Tibial artery (tissue), 4 donors: Measurements from ENCODE around the gene SLC25A25.
"Not testable (repeated sequence)": the region's sequence is repeated elsewhere in the genome, so short reads cannot be mapped to it uniquely, and the experiment has no call there.

Experiments
- DNase-seq, 2 donors: peaks; one replicate each; pipeline ENCODE4 v3.0.0-alpha.2; 2019
- H3K27ac ChIP-seq, 2 donors: fragments of 200-600 bp; sonication (generic) in 1 of 2; 1 replicate in 1 of 2; 2 replicates in 1 of 2; pipeline ENCODE4 v1.5.1; 2018 to 2019; ENCODE audit warnings: mild to moderate bottlenecking in 1 of 2
- H3K27me3 ChIP-seq, 2 donors: fragments of 200-600 bp; sonication (generic) in 1 of 2; one replicate each; pipeline versions ENCODE4 v1.5.1 to v1.6.0; 2016 to 2019
- H3K36me3 ChIP-seq, 3 donors: fragments of 200-600 bp; sonication (generic) in 2 of 3; one replicate each; pipeline ENCODE4 v1.5.1; 2016 to 2019; ENCODE audit warnings: mild to moderate bottlenecking in 2 of 3
- H3K4me1 ChIP-seq, 4 donors: fragments of 200-600 bp; sonication (generic) in 2 of 4; 1 replicate in 3 of 4; 2 replicates in 1 of 4; pipeline ENCODE4 v1.5.1; 2016 to 2019
- H3K4me3 ChIP-seq, 2 donors: fragments of 200-600 bp; sonication (generic) in 1 of 2; 1 replicate in 1 of 2; 2 replicates in 1 of 2; pipeline ENCODE4 v1.5.1; 2018 to 2019; ENCODE audit warnings: mild to moderate bottlenecking in 2 of 2
- H3K9me3 ChIP-seq, 3 donors: fragments of 200-600 bp; sonication (generic) in 1 of 3; one replicate each; pipeline ENCODE4 v1.5.1; 2016 to 2019
- CTCF ChIP-seq, 2 experiments: fragments of 200-600 bp in 1 of 2; fragments of 450-650 bp in 1 of 2; IDR thresholded peaks; one replicate each; pipeline ENCODE4 v1.5.1; 2017 to 2019; ENCODE audit warnings: antibody characterized with exemption in 2 of 2, mild to moderate bottlenecking in 1 of 2, moderate library complexity in 1 of 2
- intact Hi-C: fragments of 100-400 bp; cut with DNase I; formaldehyde crosslinking; loops from one replicate; pipeline ENCODE4 v1.15.0; 2023; ENCODE audit warnings: low total_unique reads

Gene SLC25A25

GRCh38 chr9:128127990-128128835 lies 60.2 kb downstream of the SLC25A25 start:
- no peak for TF ChIP-seq CTCF (IDR thresholded peaks at IDR 0.05)
- H3K27ac ChIP-seq = peak overlapping the region; percentile 89 to 91
- no peaks in the 10 kb centered on the region for H3K9me3 ChIP-seq
- H3K4me1 ChIP-seq = peaks cover 0 to 36% (median 27%) of the 10 kb centered on the region in 4 donors
- H3K36me3 ChIP-seq = peaks cover 0 to 17% (median 15%) of the 10 kb centered on the region in 3 donors
- peaks cover 0 to 6% of the 10 kb centered on the region in 2 donors for H3K27me3 ChIP-seq
- peak; percentile 71 to 89 for DNase-seq
- peak overlapping the region; percentile 74 to 97 for H3K4me3 ChIP-seq
- intact Hi-C loops = no loop called here

DNA sequence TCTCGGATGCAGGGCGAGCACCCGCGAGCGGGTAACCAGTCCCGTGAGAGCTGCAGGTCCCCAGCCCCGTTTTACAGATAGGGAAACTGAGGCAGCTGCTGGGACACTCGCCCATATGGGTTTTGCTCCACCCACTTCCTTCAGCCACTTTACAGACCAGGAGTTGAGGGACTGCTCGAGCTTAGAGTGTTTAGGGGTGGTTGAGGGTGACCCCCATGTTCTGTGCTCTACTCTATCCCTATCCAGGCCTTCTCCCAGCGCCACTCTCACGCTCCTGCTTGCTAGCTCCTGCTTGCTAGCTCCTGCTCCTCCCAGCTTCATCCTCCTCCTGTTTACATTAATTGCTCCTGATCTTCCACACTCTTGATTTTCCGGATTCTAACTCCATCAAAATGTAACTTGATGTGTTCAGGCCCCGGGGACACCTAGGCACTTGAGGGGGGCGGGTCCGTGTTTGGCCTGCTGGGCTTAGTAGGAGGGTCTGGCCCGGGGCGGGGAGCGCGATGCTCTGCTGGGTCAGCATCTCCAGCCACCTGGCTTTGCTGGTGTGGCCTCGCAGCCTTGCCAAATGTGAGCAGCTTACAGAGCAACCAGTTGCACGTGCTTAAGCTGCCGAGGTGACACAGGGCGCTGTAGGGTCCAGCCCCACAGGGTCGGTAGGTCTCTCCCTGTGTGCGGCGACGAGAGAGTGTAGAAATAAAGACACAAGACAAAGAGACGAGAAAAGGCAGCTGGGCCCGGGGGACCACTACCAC lies 61.0 kb downstream of the SLC25A25 start:
- H3K27me3 ChIP-seq = peaks cover 0 to 6% of the 10 kb centered on the region in 2 donors
- H3K36me3 ChIP-seq = peaks cover 0 to 9% (median 7%) of the 10 kb centered on the region in 3 donors
- no peak for DNase-seq
- H3K27ac ChIP-seq = peak overlapping the region; percentile 89 to 91
- intact Hi-C loops = no loop called here
- no peaks in the 10 kb centered on the region for H3K9me3 ChIP-seq
- H3K4me1 ChIP-seq = peaks cover 0 to 36% (median 27%) of the 10 kb centered on the region in 4 donors
- peak overlapping the region; percentile 74 to 97 for H3K4me3 ChIP-seq
- no peak for TF ChIP-seq CTCF (IDR thresholded peaks at IDR 0.05)

DNA sequence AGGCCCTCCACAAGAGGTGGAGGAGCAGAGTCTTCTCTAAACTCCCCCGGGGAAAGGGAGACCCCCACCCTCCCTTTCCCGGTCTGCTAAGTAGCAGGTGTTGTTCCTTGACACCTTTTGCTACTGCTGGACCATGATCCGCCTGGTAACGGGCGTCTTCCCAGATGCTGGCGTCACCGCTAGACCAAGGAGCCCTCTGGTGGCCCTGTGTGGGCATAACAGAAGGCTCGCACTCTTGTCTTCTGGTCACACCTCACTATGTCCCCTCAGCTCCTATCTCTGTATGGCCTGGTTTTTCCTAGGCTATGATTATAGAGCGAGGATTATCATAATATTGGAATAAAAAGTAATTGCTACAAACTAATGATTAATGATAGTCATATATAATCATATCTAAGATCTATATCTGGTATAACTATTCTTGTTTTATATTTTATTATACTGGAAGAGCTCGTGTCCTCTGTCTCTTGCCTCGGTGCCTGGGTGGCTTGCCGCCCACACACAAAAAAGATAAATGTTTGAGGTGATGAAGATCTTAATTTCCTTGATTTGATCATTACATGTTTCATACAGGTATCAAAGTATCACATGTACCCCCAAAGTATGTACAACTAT lies 62.1 kb downstream of the SLC25A25 start:
- peak in 1 of 2 donors; percentile 45 for DNase-seq

DNA sequence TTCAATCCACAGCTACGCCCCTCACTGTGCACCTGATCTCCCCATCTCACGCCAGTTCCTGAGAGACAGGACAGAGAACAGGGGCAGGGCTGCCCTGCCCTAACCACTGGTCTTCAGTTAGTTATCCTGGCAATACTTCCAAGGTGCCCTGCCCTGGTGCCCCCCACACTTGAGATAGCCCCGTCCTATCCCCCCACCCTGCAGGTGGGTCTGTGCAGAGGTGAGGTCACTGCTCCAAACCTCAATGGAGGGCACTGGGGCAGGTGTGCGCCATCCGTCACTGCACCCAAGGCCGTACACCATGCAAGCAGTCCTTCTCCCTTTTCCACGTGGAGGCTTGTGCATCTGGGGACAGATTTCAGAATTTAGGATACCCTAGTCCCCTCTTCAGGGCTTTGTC lies 62.6 kb downstream of the SLC25A25 start:
- DNase-seq, intact Hi-C loops, H3K36me3 ChIP-seq, H3K4me3 ChIP-seq, H3K27me3 ChIP-seq, H3K9me3 ChIP-seq, H3K27ac ChIP-seq: not testable (repeated sequence)
- H3K4me1 ChIP-seq = peaks cover 0 to 30% (median 20%) of the 10 kb centered on the region in 4 donors

More for the DNA sequence above, 62.1 kb downstream of the SLC25A25 start:
- H3K27me3 ChIP-seq, intact Hi-C loops, H3K36me3 ChIP-seq, H3K4me3 ChIP-seq, H3K9me3 ChIP-seq, H3K27ac ChIP-seq: not testable (repeated sequence)
- peaks cover 0 to 32% (median 26%) of the 10 kb centered on the region in 4 donors for H3K4me1 ChIP-seq
- TF ChIP-seq CTCF (IDR thresholded peaks at IDR 0.05) = peak in 1 of 2 experiments; percentile 44

- DNase-seq, H3K9me3 ChIP-seq, intact Hi-C loops, H3K36me3 ChIP-seq, H3K27ac ChIP-seq, H3K27me3 ChIP-seq, H3K4me3 ChIP-seq: not testable (repeated sequence)
- peaks cover 0 to 26% (median 14%) of the 10 kb centered on the region in 4 donors for H3K4me1 ChIP-seq
Observed at GRCh38 chr9:128131346-128131745, 63.3 kb downstream of the SLC25A25 start.

DNA sequence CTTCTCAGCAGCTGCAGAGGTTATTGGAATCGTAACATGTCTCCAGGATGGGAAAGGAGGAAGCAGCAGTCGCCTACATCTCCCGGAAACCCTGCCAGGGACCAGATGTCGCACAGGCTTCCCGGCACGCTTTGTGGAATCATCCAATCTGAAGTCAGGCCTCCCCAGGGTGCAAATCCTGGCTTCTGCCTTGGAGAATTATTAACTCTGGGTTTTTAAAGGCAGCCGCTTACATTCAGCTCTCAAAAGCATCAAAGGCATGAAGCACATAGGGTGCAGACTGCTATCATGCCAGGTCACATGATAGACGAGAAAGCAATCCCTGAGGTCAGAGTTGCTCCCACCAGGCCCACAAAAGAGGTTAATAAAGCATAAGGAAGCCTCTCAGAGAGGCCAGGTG lies 64.1 kb downstream of the SLC25A25 start:
- intact Hi-C loops = not testable (repeated sequence)

DNA sequence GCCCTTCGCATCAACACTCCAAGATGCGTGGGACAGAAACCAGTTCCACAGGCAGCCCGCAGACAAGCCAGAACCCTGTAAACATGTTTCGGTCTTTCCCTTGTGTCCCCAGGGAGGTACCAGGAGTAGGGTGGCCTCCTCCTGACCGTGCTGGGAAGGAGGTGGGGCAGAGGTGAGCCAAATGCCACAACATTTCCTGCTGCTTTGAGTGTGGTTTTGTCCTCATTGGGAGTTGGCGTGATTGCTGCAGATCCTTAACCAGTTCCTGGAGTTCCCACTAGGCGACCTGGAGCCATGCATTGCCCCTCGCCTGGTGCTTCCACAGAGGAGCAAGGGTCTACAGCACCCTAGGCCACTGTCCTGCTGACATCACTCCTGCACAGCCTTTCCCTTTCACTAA lies 67.5 kb downstream of the SLC25A25 start:
- DNase-seq, H3K4me1 ChIP-seq, H3K36me3 ChIP-seq, H3K4me3 ChIP-seq, intact Hi-C loops, H3K27me3 ChIP-seq, H3K27ac ChIP-seq, H3K9me3 ChIP-seq: not testable (repeated sequence)

More for the DNA sequence above, 64.1 kb downstream of the SLC25A25 start:
- not testable (repeated sequence) for H3K4me3 ChIP-seq, H3K9me3 ChIP-seq, H3K27ac ChIP-seq, H3K36me3 ChIP-seq, DNase-seq, H3K27me3 ChIP-seq
- peaks cover 0 to 19% (median 7%) of the 10 kb centered on the region in 4 donors for H3K4me1 ChIP-seq
